GM19099 (cell line): Measurements from ENCODE around the gene TPX2.

Source experiments
- POLR2A ChIP-seq: IDR thresholded peaks from 3 replicates; pipeline ENCODE4 v1.6.1; 2011; ENCODE audit warnings: low read depth; ENCODE audit not compliant: insufficient read length; ENCODE audit errors: extremely low read depth

TPX2 gene

GRCh38 chr20:31723069-31723318 lies 16.1 kb upstream of the TPX2 start:
- TF ChIP-seq POLR2A = no peak

- peak; percentile 68 for TF ChIP-seq POLR2A
These were observed 15.6 kb upstream of the TPX2 start for GRCh38 chr20:31723319-31724078.

DNA sequence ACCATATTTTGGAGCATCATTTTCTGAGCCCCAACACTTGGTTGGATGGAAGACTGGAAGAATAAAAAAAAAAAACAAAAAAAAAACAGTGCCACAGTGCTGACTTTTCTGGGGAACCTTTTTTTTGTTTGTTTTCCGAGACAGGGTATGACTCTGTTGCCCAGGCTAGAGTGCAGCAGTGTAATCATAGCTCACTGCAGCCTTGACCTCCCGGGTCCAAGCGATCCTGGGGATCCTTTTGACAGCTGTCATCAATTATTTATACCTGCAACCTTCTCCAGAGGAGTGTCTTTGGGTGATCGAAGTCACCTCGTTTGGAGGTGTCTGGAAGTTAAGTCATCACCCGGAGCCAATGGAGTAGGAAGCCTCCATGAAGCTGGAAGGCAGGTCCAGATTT lies 7.8 kb upstream of the TPX2 start:
- TF ChIP-seq POLR2A = no peak

- no peak for TF ChIP-seq POLR2A
These were observed 474 bp downstream of the TPX2 start for GRCh38 chr20:31739550-31739977.

DNA sequence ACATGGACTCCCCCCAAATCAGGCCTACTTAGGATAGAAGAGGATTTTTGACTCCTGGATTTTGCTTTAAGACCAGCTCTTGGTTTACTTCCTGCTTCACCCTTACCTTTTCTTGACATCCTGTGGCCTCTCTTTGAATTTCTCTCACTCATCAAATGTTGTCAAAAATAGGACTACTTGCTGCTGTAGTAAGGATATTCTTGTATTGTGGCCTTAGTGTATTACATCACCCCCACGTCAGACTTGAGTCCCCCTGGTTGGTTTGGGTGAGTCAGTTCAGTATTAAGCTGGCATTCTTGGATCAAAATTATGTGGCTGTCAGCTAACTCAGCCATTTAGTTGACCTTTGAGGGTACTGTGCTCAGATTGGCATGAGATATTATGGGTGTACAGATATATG lies 1.1 kb downstream of the TPX2 start:
- TF ChIP-seq POLR2A = no peak

GRCh38 chr20:31740656-31741323 lies 1.7 kb downstream of the TPX2 start:
- no peak for TF ChIP-seq POLR2A

- no peak for TF ChIP-seq POLR2A
These were observed 7.2 kb downstream of the TPX2 start for GRCh38 chr20:31746068-31746878.

- TF ChIP-seq POLR2A = no peak
These were observed 8.6 kb downstream of the TPX2 start for GRCh38 chr20:31747640-31748039.

DNA sequence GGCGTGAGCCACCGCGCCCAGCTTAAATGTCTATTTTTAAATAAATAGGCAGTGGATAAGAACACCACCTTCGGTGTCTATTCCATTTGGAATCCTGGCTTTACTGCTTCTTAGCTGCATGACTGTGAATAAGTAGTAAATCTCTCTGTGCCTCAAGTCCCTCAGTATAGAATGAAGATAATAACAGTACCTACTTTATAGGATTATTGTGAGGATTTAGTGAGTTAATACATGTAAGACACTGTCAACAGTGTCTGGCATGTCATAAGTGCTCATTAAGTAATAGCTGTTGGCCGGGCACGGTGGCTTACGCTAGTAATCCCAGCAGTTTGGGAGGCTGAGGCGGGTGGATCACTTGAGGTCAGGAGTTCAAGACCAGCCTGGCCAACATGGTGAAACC lies 10.1 kb downstream of the TPX2 start:
- TF ChIP-seq POLR2A = no peak

GRCh38 chr20:31751126-31751525 lies 12.0 kb downstream of the TPX2 start:
- no peak for TF ChIP-seq POLR2A

DNA sequence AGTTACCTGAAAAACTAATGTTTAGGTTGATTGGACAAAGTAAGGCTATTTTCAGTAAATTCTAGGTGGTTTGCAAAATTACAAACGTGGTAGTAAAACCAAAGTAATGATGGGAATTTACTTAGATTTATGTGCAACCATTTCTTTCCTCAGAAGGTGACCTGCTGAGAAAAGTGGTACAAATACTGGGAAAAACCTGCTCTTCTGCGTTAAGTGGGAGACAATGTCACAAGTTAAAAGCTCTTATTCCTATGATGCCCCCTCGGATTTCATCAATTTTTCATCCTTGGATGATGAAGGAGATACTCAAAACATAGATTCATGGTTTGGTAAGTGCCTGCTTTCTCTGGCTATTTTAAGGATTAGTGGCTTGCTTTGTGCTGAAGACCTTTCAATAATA lies 18.2 kb downstream of the TPX2 start:
- no peak for TF ChIP-seq POLR2A

DNA sequence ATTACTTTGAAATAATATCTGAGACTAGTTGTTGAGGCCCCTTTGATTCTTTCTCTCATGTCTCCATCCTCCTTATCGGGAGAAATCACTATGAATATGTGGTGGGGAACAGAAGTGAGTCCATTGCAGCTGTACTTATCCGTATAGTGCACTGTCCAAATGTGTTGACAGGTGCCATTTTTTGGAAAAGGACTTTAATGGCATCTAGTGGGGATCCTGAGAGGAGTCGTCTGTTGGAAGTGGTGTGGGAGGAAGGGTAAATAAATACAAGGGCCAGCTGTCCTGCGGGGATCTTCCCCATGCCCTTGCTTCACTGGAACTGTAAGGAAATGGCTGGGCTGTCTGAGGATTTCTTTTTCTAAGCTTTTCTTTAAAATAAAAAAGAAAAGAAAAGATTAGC lies 19.4 kb downstream of the TPX2 start:
- no peak for TF ChIP-seq POLR2A

DNA sequence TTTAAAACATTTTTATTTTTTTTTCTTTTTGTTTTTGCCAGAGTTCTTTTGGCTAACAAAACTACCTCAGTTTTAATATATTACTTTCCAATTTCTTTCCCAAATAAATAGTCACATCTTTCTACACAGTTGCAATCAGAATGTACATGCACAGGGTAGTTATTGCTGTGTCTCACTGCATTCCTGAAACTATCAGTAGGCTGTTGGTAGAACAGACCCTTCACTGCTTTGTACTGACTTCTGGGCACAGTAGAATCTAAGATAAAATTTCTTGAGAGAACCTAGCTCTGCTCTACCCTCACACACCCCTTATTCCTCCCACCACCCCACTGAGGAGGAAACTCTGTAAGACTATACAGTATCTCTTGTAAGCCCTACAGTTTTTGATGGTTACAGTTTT lies 19.9 kb downstream of the TPX2 start:
- no peak for TF ChIP-seq POLR2A

GRCh38 chr20:31759836-31760518 lies 20.9 kb downstream of the TPX2 start:
- TF ChIP-seq POLR2A = no peak

DNA sequence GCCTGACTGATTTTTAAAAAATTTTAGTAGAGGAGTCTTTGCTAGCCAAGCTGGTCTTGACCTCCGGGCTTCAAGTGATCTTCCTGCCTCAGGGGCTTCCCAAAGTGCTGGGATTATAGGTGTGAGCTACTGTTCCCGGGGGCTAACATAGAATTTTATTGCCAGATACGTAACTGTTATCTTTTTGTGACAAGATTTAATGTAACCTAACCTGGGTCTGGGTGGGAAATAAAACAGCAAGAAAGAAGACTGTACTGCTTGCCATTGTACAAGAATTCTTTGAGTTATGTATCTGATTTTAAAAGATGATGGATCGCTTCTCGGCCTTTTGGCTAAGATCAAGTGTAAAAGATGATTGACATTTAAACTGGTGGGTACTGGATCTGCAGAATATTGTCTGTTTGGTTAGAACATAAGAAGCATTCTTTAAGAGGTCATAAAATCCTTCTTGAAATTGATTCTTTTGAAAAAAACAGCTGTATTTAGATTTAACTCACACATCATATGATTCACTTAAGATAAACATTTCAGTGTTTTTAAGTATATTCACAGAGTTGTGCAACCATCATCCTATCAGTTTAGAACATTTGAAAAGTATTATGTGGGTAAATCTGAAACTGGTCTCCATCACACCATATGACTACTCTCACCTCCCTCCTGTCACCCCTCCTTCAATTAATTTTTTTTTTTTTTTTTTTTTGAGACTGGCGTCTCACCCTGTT lies 21.6 kb downstream of the TPX2 start:
- no peak for TF ChIP-seq POLR2A
